ENCODE measurements around the gene ABCG1.

GRCh38 chr21:42236693-42237092 is 17.8 kb downstream of the ABCG1 start:
- no peak for TF ChIP-seq POLR2A (IDR thresholded peaks at IDR 0.05)
- TF ChIP-seq CTCF (IDR thresholded peaks at IDR 0.05) = no peak
